Stimulated activated naive CD4-positive, alpha-beta T cell treated with Interleukin-2 at 50 U/mL for 16 hours (primary cell): ENCODE measurements around the gene CD44.

Experiments
- DNase-seq: peaks from one replicate; lab custom pipeline; 2025; lab: John Stamatoyannopoulos, UW

CD44 gene

GRCh38 chr11:35112056-35112845, 26.7 kb upstream of the CD44 start:
- DNase-seq, result no peak

GRCh38 chr11:35112846-35113105, 26.2 kb upstream of the CD44 start:
- DNase-seq, result no peak

- no peak for DNase-seq
These were observed 23.9 kb upstream of the CD44 start for GRCh38 chr11:35114906-35115687.

GRCh38 chr11:35115688-35116030, 23.3 kb upstream of the CD44 start:
- no peak for DNase-seq

GRCh38 chr11:35116245-35116644, 22.7 kb upstream of the CD44 start:
- DNase-seq, result no peak

- no peak for DNase-seq
These were observed 22.0 kb upstream of the CD44 start for GRCh38 chr11:35116762-35117640.

- DNase-seq, result no peak
These were observed 20.1 kb upstream of the CD44 start for GRCh38 chr11:35118906-35119305.

GRCh38 chr11:35121326-35121865, 17.6 kb upstream of the CD44 start:
- DNase-seq, result peak; percentile 6

- DNase-seq, result no peak
These were observed 16.7 kb upstream of the CD44 start for GRCh38 chr11:35122308-35122707.

- peak; percentile 65 for DNase-seq
These were observed 12.7 kb upstream of the CD44 start for GRCh38 chr11:35126000-35126878.

- no peak for DNase-seq
These were observed 11.9 kb upstream of the CD44 start for GRCh38 chr11:35126879-35127581.

GRCh38 chr11:35127619-35128018, 11.4 kb upstream of the CD44 start:
- no peak for DNase-seq

- no peak for DNase-seq
These were observed 7.9 kb upstream of the CD44 start for GRCh38 chr11:35131094-35131493.

- no peak for DNase-seq
These were observed 7.1 kb upstream of the CD44 start for GRCh38 chr11:35131886-35132285.

- DNase-seq, result peak; percentile 16
These were observed 5.3 kb upstream of the CD44 start for GRCh38 chr11:35133656-35134055.

- no peak for DNase-seq
These were observed 4.4 kb upstream of the CD44 start for GRCh38 chr11:35134403-35135148.

GRCh38 chr11:35135222-35135621, 3.7 kb upstream of the CD44 start:
- no peak for DNase-seq

- DNase-seq, result no peak
These were observed 2.7 kb upstream of the CD44 start for GRCh38 chr11:35136311-35136710.

- DNase-seq, result no peak
These were observed 913 bp upstream of the CD44 start for GRCh38 chr11:35138058-35138457.

- DNase-seq, result no peak
These were observed 397 bp upstream of the CD44 start for GRCh38 chr11:35138606-35138942.
